ENCODE data around the gene EIF3A.

EIF3A gene, protein sequence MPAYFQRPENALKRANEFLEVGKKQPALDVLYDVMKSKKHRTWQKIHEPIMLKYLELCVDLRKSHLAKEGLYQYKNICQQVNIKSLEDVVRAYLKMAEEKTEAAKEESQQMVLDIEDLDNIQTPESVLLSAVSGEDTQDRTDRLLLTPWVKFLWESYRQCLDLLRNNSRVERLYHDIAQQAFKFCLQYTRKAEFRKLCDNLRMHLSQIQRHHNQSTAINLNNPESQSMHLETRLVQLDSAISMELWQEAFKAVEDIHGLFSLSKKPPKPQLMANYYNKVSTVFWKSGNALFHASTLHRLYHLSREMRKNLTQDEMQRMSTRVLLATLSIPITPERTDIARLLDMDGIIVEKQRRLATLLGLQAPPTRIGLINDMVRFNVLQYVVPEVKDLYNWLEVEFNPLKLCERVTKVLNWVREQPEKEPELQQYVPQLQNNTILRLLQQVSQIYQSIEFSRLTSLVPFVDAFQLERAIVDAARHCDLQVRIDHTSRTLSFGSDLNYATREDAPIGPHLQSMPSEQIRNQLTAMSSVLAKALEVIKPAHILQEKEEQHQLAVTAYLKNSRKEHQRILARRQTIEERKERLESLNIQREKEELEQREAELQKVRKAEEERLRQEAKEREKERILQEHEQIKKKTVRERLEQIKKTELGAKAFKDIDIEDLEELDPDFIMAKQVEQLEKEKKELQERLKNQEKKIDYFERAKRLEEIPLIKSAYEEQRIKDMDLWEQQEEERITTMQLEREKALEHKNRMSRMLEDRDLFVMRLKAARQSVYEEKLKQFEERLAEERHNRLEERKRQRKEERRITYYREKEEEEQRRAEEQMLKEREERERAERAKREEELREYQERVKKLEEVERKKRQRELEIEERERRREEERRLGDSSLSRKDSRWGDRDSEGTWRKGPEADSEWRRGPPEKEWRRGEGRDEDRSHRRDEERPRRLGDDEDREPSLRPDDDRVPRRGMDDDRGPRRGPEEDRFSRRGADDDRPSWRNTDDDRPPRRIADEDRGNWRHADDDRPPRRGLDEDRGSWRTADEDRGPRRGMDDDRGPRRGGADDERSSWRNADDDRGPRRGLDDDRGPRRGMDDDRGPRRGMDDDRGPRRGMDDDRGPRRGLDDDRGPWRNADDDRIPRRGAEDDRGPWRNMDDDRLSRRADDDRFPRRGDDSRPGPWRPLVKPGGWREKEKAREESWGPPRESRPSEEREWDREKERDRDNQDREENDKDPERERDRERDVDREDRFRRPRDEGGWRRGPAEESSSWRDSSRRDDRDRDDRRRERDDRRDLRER (N-terminal part only)

DNA sequence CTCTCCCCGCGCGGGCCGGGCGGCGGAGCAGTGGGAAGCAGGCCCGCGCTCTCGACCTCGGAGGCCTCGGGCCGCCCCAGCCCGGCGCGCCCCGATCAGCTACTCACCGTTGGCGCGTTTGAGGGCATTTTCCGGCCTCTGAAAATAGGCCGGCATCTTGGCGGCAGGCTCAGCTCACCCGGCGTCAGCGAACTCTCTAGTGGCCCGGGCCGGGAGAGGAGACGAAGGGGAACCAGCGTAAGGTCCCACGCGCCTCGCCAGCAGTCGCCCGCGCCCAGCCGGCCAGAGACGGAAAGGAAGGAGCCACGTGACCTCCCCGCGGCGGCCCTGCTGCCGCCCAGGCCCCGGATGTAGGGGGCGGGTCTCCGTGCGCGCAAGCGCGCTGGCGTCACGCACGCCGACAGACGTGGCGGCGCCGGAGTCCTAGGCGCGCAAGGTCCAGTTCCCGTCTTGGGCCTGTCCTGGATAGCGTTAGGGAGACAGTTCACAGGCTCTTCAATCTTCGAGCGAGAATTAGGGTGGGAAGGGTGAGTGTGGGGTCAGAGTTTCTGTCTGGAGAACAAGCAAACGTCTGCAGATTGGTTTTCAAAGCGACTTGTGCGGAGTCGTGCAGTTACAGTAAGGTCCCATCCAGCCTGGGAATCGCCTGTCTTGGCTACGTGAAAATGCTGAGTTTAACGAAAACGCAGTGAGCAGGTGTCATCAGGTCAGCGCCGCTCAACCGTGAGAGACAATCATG is at the start of gene EIF3A:
Gene EIF3A (minus strand): TSS at position 297 of the 739 bp plus-strand sequence. CDS start 141 bp downstream, at position 156.
- no peak for DNase-seq (ENCODE audit: low read depth, low spot score)
- peak within 1 kb of the TSS; percentile 94 for H3K4me3 ChIP-seq (ENCODE audit: low read depth, low read length)
- TF ChIP-seq CTCF (IDR thresholded peaks at IDR 0.05; ENCODE audit: insufficient read depth, low read length, missing control alignments) = no peak
- CTCF ChIA-PET = no interaction called here
- POLR2A ChIA-PET = interaction anchor here (1.1 to 1.5 kb wide), 2 partner anchors 24 to 31 kb away, joined by 3 to 8 read pairs; partner anchors contain the start of gene DENND10

DNA sequence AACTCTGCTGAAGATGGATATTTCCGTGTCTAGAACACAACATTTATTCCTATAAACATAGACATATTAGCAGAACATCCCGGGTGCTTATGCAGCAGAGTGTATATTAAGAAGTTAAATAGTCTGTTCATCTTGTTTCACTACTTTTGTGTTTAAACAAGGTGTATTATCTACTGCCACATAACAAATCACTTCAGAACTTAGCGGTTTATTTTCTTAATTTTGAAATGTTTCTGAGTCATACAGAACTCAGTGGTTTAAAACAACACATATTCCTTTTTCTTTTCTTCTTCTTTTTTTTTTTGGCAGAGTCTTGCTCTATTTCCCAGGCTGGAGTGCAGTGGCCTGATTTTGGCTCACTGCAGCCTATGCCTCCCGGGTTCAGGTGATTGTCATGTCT is 49.1 kb upstream of the EIF3A start:
- no peak overlapping the region for H3K4me3 ChIP-seq (ENCODE audit: low read depth, low read length)
- TF ChIP-seq CTCF (IDR thresholded peaks at IDR 0.05; ENCODE audit: insufficient read depth, low read length, missing control alignments) = no peak
- no peak for DNase-seq (ENCODE audit: low read depth, low spot score)
- ChIA-PET CTCF (no interaction called here), POLR2A (no interaction called here)

DNA sequence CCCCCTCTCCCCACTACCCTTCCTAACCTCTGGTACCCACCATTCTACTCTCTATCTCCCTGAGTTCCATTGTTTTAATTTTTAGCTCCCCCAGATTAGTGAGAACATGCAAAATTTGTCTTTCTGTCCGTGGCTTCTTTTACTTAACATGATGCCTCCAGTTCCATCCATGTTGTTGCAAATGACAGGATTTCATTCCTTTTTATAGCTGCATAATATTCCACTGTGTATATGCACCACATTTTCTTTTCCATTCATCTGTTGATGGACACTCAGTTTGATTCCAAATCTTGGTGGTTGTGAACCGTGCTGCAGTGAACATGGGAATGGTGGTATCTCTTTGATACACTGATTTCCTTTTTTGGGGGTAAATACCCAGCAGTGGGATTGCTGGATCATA is 45.3 kb upstream of the EIF3A start:
- no peak for DNase-seq (ENCODE audit: low read depth, low spot score)
- ChIA-PET POLR2A (no interaction called here), CTCF (interaction anchor here (1.0 to 1.5 kb wide), 2 partner anchors 10 to 15 kb away, joined by 3 read pairs; no protein-coding TSS in a partner anchor)
- no peak for TF ChIP-seq CTCF (IDR thresholded peaks at IDR 0.05; ENCODE audit: insufficient read depth, low read length, missing control alignments)
- no peak overlapping the region for H3K4me3 ChIP-seq (ENCODE audit: low read depth, low read length)

DNA sequence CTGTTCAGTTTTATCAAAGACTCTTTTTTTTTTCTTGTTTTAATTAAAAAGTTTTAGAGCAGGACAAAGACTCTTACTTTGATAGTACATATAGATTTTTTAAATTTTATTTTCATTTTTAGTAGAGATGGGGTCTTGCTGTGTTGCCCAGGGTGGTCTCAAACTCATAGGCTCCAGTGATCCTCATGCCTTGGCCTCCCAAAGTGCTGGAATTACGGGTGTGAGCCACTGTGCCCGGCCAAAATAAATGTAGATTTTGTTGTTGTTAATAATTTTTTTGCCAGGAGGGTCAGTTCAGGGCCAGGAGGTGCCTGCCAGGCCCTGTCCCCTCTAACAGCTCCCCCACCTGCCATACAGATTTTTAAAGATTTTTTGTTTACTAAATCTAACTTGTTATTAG is 40.3 kb upstream of the EIF3A start:
- no peak overlapping the region for H3K4me3 ChIP-seq (ENCODE audit: low read depth, low read length)
- TF ChIP-seq CTCF (IDR thresholded peaks at IDR 0.05; ENCODE audit: insufficient read depth, low read length, missing control alignments) = no peak
- CTCF ChIA-PET = no interaction called here
- no peak for DNase-seq (ENCODE audit: low read depth, low spot score)
- POLR2A ChIA-PET = no interaction called here

- ChIA-PET CTCF (no interaction called here), POLR2A (no interaction called here)
- TF ChIP-seq CTCF (IDR thresholded peaks at IDR 0.05; ENCODE audit: insufficient read depth, low read length, missing control alignments) = no peak
- no peak for DNase-seq (ENCODE audit: low read depth, low spot score)
- H3K4me3 ChIP-seq (ENCODE audit: low read depth, low read length) = no peak overlapping the region
Observed at GRCh38 chr10:119120413-119120867, 39.8 kb upstream of the EIF3A start.

Data from AG04449 (cell line).